ENCODE results near the gene OPCML.

GRCh38 chr11:133362916-133363315 lies 169.4 kb downstream of the OPCML start:
- TF ChIP-seq POLR2A (IDR thresholded peaks at IDR 0.05) (no peak), CTCF (IDR thresholded peaks at IDR 0.05) (no peak), POLR2AphosphoS5 (IDR thresholded peaks at IDR 0.05) (no peak)

All from transverse colon (tissue), 4 donors.